COR-L47 (cell line): Measurements from ENCODE around the gene ZNF215.
"Not testable (repeated sequence)": the region's sequence is repeated elsewhere in the genome, so short reads cannot be mapped to it uniquely, and the experiment has no call there.

Source experiments
- DNase-seq: peaks from one replicate; lab custom pipeline; 2025; lab: John Stamatoyannopoulos, UW

Gene ZNF215

GRCh38 chr11:6926208-6927029 is at the start of gene ZNF215:
Gene ZNF215, plus strand, starts transcription at chr11:6926426. Its CDS starts 5,847 bp downstream, at chr11:6932273.
- no peak for DNase-seq

- DNase-seq = no peak
Measured at GRCh38 chr11:6876914-6877313, 49.3 kb upstream of the ZNF215 start.

GRCh38 chr11:6882751-6883150 is 43.5 kb upstream of the ZNF215 start:
- no peak for DNase-seq

GRCh38 chr11:6887711-6888110 is 38.5 kb upstream of the ZNF215 start:
- not testable (repeated sequence) for DNase-seq

GRCh38 chr11:6888830-6889229 is 37.4 kb upstream of the ZNF215 start:
- DNase-seq = no peak

DNA sequence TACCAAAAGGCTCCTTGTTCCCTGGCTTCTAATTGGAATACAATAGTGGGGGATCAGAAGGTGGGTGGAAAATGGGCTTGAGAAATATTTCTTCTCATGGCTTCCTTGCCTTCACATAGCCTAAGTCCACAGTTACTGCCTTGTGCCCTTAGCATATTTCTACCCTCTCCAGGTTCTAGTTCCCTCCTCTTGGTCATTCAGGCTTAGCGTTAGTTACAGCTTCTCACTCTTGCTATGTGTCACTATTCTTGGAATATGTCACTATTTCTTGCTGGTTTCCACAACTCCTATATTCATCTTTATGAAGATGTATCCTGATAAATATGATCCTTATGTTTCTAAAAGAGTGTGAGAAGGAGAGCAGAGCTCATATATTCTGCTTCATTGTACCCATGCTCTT is 36.4 kb upstream of the ZNF215 start:
- no peak for DNase-seq

DNA sequence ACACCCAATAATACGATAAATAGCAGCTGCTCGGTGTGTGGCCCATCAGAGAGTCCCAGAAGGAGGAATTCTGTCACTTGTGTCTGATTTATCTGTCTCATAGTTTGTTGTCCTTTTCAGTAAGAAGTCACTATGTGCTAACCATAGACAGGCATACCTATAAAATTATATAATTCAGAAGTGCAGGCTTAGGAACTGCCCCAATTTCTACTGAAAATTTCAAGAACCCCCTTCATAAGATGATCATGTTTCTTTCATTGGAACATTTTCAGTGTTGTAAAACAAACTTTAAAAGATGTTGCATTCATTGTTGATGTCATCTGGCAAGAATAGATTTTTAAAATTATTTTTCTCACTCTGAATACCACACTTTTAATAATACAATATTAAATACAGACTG is 33.8 kb upstream of the ZNF215 start, which contains the start of gene OR2D2:
Gene OR2D2, minus strand, starts transcription at position 101 of the 400 bp plus-strand sequence. Its CDS starts 0 bp downstream, at position 101.
- no peak for DNase-seq

DNA sequence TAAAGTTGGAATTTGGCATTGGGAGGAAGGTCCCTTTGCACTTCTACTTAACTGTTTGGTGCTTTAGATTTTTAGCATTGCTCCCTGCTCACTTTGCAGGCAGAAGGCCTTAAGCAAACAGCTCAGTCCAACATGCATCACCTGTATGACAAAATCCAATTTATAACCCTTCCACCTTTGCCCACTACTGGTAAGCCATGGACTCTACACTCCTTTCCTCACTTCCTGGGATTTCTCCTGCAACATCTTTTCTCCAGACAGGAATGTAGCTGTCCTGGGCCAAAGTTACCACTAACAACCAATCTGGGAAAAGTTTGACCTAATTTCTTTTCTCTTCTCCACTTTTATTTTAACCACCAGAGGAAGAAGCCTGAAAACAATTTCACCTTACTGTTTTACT is 32.1 kb upstream of the ZNF215 start:
- DNase-seq = no peak

DNA sequence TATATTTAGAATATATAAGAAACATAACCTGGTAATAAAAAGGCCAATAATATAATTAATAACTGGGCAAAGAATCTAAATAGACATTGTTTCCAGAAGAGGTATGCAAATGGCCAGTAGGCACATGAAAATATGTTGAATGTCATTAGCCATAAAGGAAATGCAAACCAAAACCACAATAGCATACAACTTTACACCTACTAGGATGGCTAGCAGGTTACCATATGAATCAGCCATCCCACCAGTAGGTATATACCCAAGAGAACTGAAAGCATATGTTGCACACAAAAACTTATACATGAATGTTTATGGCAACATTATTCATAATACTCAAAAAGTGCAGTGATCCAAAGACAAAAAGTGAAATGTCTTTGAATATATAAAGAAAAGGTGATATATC is 31.2 kb upstream of the ZNF215 start:
- no peak for DNase-seq

GRCh38 chr11:6898911-6899310 is 27.3 kb upstream of the ZNF215 start:
- no peak for DNase-seq

DNA sequence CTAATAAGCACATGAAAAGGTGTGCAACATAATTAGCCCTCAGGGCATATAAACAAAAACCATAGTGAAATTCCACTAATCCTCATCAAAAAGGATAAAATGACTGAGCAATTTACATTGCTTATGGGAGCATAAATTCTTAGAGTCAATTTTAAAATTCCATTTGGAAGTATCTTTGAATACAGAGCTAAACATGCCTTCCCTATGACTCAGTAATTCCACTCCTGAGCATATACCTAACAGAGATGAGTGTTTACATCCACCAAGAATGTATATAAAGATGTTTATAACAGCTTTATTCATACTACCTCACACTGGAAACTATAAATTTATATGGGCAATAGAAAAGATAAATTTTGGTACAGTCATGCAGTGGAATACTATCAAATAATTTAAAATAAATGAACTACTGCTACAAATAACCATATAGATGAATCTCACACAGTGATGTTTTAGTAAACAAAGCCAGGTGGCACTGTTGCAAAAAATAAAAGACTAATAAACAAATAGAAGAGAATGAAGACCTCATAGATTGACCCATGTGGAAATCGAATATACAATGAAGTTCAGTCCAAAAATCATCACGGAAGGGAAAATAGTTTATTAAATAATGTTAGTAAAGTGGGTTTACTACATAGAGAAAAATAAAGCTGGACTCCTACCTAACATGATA is 25.8 kb upstream of the ZNF215 start:
- DNase-seq = no peak

DNA sequence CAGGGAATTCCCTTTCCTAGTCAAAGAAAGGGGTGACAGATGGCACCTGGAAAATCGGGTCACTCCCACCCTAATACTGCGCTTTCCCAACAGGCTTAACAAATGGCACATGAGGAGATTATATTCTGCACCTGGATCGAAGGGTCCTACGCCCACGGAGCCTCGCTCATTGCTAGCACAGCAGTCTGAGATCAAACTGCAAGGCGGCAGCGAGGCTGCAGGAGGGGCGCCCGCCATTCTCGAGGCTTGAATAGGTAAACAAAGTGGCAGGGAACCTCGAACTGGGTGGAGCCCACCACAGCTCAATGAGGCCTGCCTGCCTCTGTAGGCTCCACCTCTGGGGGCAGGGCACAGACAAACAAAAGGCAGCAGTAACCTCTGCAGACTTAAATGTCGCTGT is 21.4 kb upstream of the ZNF215 start:
- DNase-seq = not testable (repeated sequence)

DNA sequence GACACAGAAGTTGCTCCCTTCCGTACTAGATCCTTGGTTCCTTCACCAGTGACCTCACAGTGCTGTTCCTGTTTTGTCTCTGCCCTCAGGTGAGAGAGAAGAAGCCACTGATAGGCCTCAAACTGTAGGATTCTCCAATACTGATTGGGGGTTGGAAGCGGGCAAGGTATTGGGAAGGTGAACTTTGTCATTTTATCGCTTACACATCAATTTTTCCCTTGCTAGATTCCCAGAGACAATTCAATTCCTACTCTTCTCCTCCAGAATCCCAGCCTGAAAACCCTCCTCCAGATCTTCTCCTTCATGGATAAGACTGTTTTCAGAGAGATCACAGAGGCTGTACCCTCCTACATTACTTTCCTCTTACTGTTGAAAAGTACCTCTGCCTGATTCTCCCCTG is 14.8 kb upstream of the ZNF215 start:
- DNase-seq = no peak

DNA sequence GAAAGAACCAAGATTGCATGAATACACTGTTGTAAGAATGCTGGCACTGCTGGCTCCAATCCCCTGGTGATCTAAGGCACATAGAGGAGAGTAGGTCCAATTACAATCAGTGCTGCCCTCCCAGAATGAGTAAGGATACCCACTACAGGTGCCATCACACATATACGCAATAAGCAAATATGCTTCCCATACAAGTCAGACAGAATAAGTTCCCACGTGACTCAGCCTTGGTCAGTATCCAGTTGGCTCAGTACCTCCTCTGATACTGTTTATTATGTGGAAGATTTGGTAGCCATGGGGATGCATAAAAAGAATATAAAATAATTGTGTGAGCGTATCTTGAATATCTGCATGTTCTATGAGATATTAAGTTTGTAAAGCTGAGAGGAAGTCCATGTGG is 14.3 kb upstream of the ZNF215 start:
- no peak for DNase-seq

- DNase-seq = no peak
Measured at GRCh38 chr11:6919698-6920097, 6.5 kb upstream of the ZNF215 start.

- DNase-seq = no peak
Measured at GRCh38 chr11:6920702-6921101, 5.5 kb upstream of the ZNF215 start, which contains the start of gene OR2D3. Gene OR2D3, plus strand, starts transcription at chr11:6921002. Its CDS starts 0 bp downstream, at chr11:6921002.

GRCh38 chr11:6925007-6925577 is 1.1 kb upstream of the ZNF215 start:
- no peak for DNase-seq

- no peak for DNase-seq
Measured at GRCh38 chr11:6925636-6926207, 504 bp upstream of the ZNF215 start.

DNA sequence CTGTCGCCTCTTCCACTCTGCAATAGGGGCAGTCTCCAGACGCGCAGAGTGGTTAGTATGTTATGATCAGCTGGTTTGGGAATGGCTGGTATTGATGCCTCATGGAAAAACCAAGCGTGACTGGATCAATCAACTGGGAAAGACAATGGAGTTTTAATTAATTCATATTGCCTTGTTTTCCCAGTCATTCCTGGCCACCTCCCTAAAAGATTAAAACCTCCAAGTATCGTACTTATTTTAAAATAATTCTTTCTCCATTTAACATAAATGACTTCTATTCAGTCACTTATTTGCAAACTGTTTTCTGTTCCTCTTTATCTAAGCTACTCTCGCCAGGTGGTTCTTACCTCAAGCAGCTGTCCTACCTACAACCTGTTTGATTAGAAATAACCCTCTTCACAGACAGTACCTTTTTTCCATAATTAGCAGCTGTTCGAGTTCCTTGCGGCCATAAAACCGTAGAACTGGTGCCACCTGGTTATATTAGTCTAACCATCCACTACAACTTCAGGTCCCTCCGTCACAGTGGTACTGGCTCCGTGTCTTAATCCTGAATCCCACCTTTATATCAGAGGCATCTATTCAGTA is 898 bp downstream of the ZNF215 start:
- no peak for DNase-seq

GRCh38 chr11:6928916-6929315 is 2.7 kb downstream of the ZNF215 start:
- no peak for DNase-seq

GRCh38 chr11:6931146-6931713 is 5.0 kb downstream of the ZNF215 start:
- no peak for DNase-seq

DNA sequence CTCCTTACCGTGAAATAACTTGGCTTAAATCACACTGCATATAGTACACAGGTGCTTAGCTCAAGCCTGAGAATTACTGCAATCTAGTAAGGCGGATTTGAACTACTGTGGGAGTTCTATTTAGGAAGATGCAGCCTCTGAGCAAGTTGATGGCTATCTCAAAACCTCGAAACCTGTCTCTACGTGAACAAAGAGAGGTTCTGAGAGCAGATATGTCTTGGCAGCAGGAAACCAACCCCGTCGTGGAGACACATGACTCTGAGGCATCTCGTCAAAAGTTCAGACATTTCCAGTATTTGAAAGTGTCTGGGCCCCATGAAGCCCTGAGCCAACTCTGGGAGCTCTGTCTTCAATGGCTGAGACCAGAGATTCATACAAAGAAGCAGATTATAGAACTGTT is 5.9 kb downstream of the ZNF215 start:
- DNase-seq = no peak
